SK-N-MC (cell line): ENCODE data around the gene PTPMT1.

Experiments used
- EZH2 ChIP-seq: fragments of 200-600 bp; sonication (generic); IDR thresholded peaks from one replicate; pipeline ENCODE4 v1.6.1; 2017; ENCODE audit warnings: antibody characterized with exemption
- FOXP2 ChIP-seq: optimal IDR thresholded peaks from 2 replicates; pipeline ENCODE3; 2011; ENCODE audit warnings: mild to moderate bottlenecking, moderate library complexity; ENCODE audit not compliant: insufficient read depth; ENCODE audit errors: extremely low read length, control extremely low read depth
- POLR2AphosphoS5 ChIP-seq: IDR thresholded peaks from 2 replicates; pipeline ENCODE4 v1.6.1; 2012; ENCODE audit warnings: mild to moderate bottlenecking, low read depth, low read length, borderline replicate concordance

GRCh38 chr11:47571357-47571729 lies 5.9 kb downstream of the PTPMT1 start:
- TF ChIP-seq EZH2 = no peak
- no peak for TF ChIP-seq POLR2AphosphoS5
- no peak for TF ChIP-seq FOXP2
